ENCODE measurements around the gene RTCB. TPM values are rescaled to one million over a fixed set of nuclear protein-coding genes. Genes with fewer than 3 reads are reported as not detected.

Gene RTCB
- 167 and 227 TPM in 2 replicates for total RNA-seq (2016; rRNA removed; fragmentation: Illumina TruSeq; extraction: Trizol)
- total RNA-seq (2016; cell fraction: cytosol; rRNA removed; fragmentation: Illumina TruSeq; extraction: Trizol; ENCODE audit: low read depth), result 17.0 and 18.6 TPM in 2 replicates
- total RNA-seq (2016; cell fraction: insoluble cytoplasmic fraction; rRNA removed; fragmentation: Illumina TruSeq; extraction: Trizol), result 166 and 225 TPM in 2 replicates
- 36.3 and 42.5 TPM in 2 replicates for total RNA-seq (2016; cell fraction: membrane; rRNA removed; fragmentation: Illumina TruSeq; extraction: Trizol)
- 64.5 and 76.3 TPM in 2 replicates for total RNA-seq (2016; cell fraction: nucleus; rRNA removed; fragmentation: Illumina TruSeq; extraction: Trizol)
- 91.3 and 108 TPM in 2 replicates for polyA plus RNA-seq (2011; rRNA removed)
- 96.3 and 117 TPM in 2 replicates for polyA plus RNA-seq (2011; cell fraction: cytosol; rRNA removed)
- polyA plus RNA-seq (2011; cell fraction: nucleus; rRNA removed), result 35.0 and 48.2 TPM in 2 replicates
- 68.2 and 70.0 TPM in 2 replicates for polyA plus RNA-seq (2012)
- polyA plus RNA-seq (2016; cell fraction: cytosol; fragmentation: Illumina TruSeq; extraction: Trizol; ENCODE audit: low read depth), result 11.5 and 14.6 TPM in 2 replicates
- 163 and 170 TPM in 2 replicates for polyA plus RNA-seq (2016; cell fraction: insoluble cytoplasmic fraction; fragmentation: Illumina TruSeq; extraction: Trizol; ENCODE audit: low read depth)
- 23.0 and 23.7 TPM in 2 replicates for polyA plus RNA-seq (2016; cell fraction: membrane; fragmentation: Illumina TruSeq; extraction: Trizol; ENCODE audit: low read depth)
- 55.6 and 63.5 TPM in 2 replicates for polyA plus RNA-seq (2016; cell fraction: nucleus; fragmentation: Illumina TruSeq; extraction: Trizol; ENCODE audit: insufficient read depth, low read depth)
- polyA minus RNA-seq (2011; rRNA and poly(A)+ RNA removed; ENCODE audit: low replicate concordance), result 82.5 and 87.3 TPM in 2 replicates
- 38.1 and 39.7 TPM in 2 replicates for polyA minus RNA-seq (2011; cell fraction: cytosol; rRNA and poly(A)+ RNA removed)
- polyA minus RNA-seq (2011; cell fraction: nucleus; rRNA and poly(A)+ RNA removed), result 56.3 and 65.5 TPM in 2 replicates
- Bru-seq, nascent RNA, result percentile 89 among the genes with signal in this experiment
- percentile 91 among the genes with signal in this experiment for BruChase-seq, experiment 1, labeled RNA remaining after a 6-hour chase
- percentile 86 among the genes with signal in this experiment for BruChase-seq, experiment 2, labeled RNA remaining after a 2-hour chase
- long read RNA-seq, experiment 1, transcript RTCB-201 (12 exons, 2,027 nt), result major isoform, 257 of 309 reads
- long read RNA-seq, experiment 1, partial matches to known transcripts, result 23 of 309 reads
- long read RNA-seq, experiment 1, other reads (novel, unspliced or antisense), result 29 of 309 reads
- long read RNA-seq, experiment 2, transcript RTCB-201 (12 exons, 2,027 nt), result major isoform, 193 of 297 reads
- long read RNA-seq, experiment 2, partial matches to known transcripts, result 76 of 297 reads
- long read RNA-seq, experiment 2, other reads (novel, unspliced or antisense), result 28 of 297 reads

- FAIRE-seq, result peak; percentile 63
- in situ Hi-C loops (cut with HindIII; ENCODE audit: extremely low pct_ligation_motif_present, low pct_unique_long_range_greater_than_20kb) (loop anchor here (5.0 kb wide), 1 partner anchor 60 kb away; the partner anchor contains the start of gene FBXO7), intact Hi-C loops (cut with micrococcal nuclease; ENCODE audit: unreplicated experiment) (loop anchor here (2.0 kb wide), 1 partner anchor 33 kb away; no protein-coding TSS in a partner anchor)
- Histone ChIP-seq H3K4me2 (ENCODE audit: low read depth, low read length) (peak within 1 kb of the TSS; percentile 82), H3K27ac (ENCODE audit: extremely low read length, insufficient read depth, low read length) (peak within 1 kb of the TSS; percentile 83), H3K4me1 (ENCODE audit: insufficient read depth, low read length) (peaks cover 38% of the 10 kb centered on the region), H4K20me1 (ENCODE audit: insufficient read depth, low read length) (peaks cover 9% of the 10 kb centered on the region), H3K27me3 (ENCODE audit: control insufficient read depth in 1 of 2, insufficient read depth in 2 of 2, low read length in 2 of 2) (peaks cover 2 to 8% of the 10 kb centered on the region in 2 experiments; a peak in 2 of 5 replicates), H3K4me3 (replicated peaks in 1 of 3; ENCODE audit: insufficient read depth in 1 of 3, low read depth in 2 of 3, low read length in 3 of 3) (peak within 1 kb of the TSS; percentile 85 to 94 (median 88)), H3K79me2 (ENCODE audit: insufficient read depth, low read length) (peaks cover 35% of the 10 kb centered on the region), H3K9me3 (ENCODE audit: low read length) (no peaks in the 10 kb centered on the region), H2AFZ (ENCODE audit: low read length) (peak within 1 kb of the TSS; percentile 89), H3K9ac (ENCODE audit: insufficient read depth, low read depth, low read length) (peak within 1 kb of the TSS; percentile 87), H3K36me3 (replicated peaks in 1 of 2; ENCODE audit: control insufficient read depth in 1 of 2, insufficient read depth in 2 of 2, low read length in 2 of 2) (peaks cover 3 to 19% of the 10 kb centered on the region in 2 experiments; a peak in 3 of 5 replicates)
- ChIA-PET CTCF (ENCODE audit: low intra/inter-chr PET ratio, low total read pairs) (no interaction called here), POLR2A (interaction anchor here (1.3 to 1.6 kb wide), 3 partner anchors 9 to 63 kb away, joined by 3 to 10 read pairs (median 5); partner anchors contain the start of gene FBXO7)
- WGBS (ENCODE audit: low lambda C conversion rate), result 0% methylated on average over 15 of the region's 40 CpGs
- BruUV-seq (replicated peaks), result no TSS peak
- ATAC-seq, result peak; percentile 88
- peak; percentile 83 for DNase-seq (ENCODE audit: low spot score)
- no peak for TF ChIP-seq MAFF (IDR thresholded peaks at IDR 0.05; ENCODE audit: low read depth, low read length)
- TF ChIP-seq MTF1 (CRISPR knock-in tag; IDR thresholded peaks at IDR 0.05), result no peak
- TF ChIP-seq MTF2 (CRISPR knock-in tag; IDR thresholded peaks at IDR 0.05; ENCODE audit: borderline replicate concordance), result no peak
- TF ChIP-seq GABPB1 (CRISPR knock-in tag; IDR thresholded peaks at IDR 0.05), result peak; percentile 57; the same call in 1 of the 2 replicates
- peak; percentile 19; the same call in 1 of the 2 replicates for TF ChIP-seq SMYD3 (CRISPR knock-in tag; IDR thresholded peaks at IDR 0.05)
- no peak for TF ChIP-seq MLLT10 (CRISPR knock-in tag; IDR thresholded peaks at IDR 0.05)
- no peak for TF ChIP-seq ZNF17 (CRISPR knock-in tag; IDR thresholded peaks at IDR 0.05)
- TF ChIP-seq SP2 (CRISPR knock-in tag; IDR thresholded peaks at IDR 0.05), result no peak
- TF ChIP-seq ZNF747 (CRISPR knock-in tag; IDR thresholded peaks at IDR 0.05; ENCODE audit: borderline replicate concordance), result peak; percentile 45; the same call in 1 of the 2 replicates
- 0 out of 2 replicates have a peak, but pooled peaks have one; percentile 37 for TF ChIP-seq ZNF503 (CRISPR knock-in tag; IDR thresholded peaks at IDR 0.05)
- TF ChIP-seq CENPBD1 (CRISPR knock-in tag; IDR thresholded peaks at IDR 0.05; ENCODE audit: borderline replicate concordance, low read depth), result no peak
- no peak for TF ChIP-seq ZSCAN5A (CRISPR knock-in tag; IDR thresholded peaks at IDR 0.05; ENCODE audit: borderline replicate concordance)
- no peak for TF ChIP-seq MBNL3 (CRISPR knock-in tag; conservative IDR thresholded peaks at IDR 0.05)
Observed at GRCh38 chr22:32411829-32412592, at the start of gene RTCB. RTCB (minus strand) TSS chr22:32412247; CDS start chr22:32412156, 91 bp downstream.
